ENCODE measurements around the gene GLIPR1L2.

DNA sequence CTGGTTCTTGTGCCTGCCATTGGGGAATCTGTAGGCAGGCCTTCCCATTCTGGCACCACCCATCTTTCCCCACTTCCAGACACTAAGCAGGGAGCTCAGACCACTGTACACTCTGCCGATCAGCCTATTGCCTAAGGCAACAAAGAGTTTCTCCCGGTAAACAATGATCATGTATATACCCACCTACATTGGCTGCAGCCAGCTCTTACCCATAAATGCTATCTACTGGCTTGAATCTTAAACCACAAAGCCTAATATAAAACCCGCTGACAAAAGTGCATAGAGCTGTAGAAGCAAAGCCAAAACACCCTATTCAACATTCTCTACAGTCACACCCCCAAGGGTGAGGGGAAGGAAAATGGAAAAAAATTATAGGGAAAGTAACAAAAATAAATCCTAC, 68.9 kb downstream of the GLIPR1L2 start:
- no peak for TF ChIP-seq CTCF (IDR thresholded peaks at IDR 0.05 in 2 of 3, conservative IDR thresholded peaks at IDR 0.05 in 1 of 3; ENCODE audit: control insufficient read depth in 2 of 3, extremely low read depth in 1 of 3, insufficient read depth in 1 of 3, low read depth in 3 of 3, low read length in 3 of 3)
- no peak for TF ChIP-seq CBFB (IDR thresholded peaks at IDR 0.05; ENCODE audit: low read depth)
- TF ChIP-seq POLR2AphosphoS5 (IDR thresholded peaks at IDR 0.05; ENCODE audit: low read length): no peak

Data from GM12878 (cell line).